K562 (cell line): ENCODE measurements around the gene WFDC12. TPM values are rescaled to one million over a fixed set of nuclear protein-coding genes. Genes with fewer than 3 reads are reported as not detected.

Source experiments
- ATAC-seq: fragments of 200-7000 bp; cut with Tn5 transposase; 3 replicates; pipeline ENCODE4 v1.9.1; 2020; ENCODE audit warnings: moderate library complexity
- BruUV-seq: library from RNA; stranded (reverse); fragments of 400-500 nt; replicated peaks from 2 replicates; lab custom pipeline; 2021; lab: Mats Ljungman, UMichigan
- CTCF ChIA-PET: fragments of 300-600 bp; formaldehyde crosslinking; extraction: SDS; loops from one replicate; lab custom pipeline; 2021; ENCODE audit warnings: low intra/inter-chr PET ratio; lab: Yijun Ruan, JAX
- POLR2A ChIA-PET: fragments of 300-600, 350-650 bp; sonication (Branson Sonifier 250); formaldehyde crosslinking; extraction: SDS; loops from one replicate; lab custom pipeline; 2021; ENCODE audit warnings: antibody characterized with exemption, inconsistent platforms; lab: Yijun Ruan, JAX
- DNase-seq, 4 experiments: peaks; one replicate each; pipeline versions ENCODE4 v3.0.0 to v3.0.0-alpha.2; 2011 to 2018; ENCODE audit warnings: low spot score in 3 of 4, mixed read lengths in 3 of 4; ENCODE audit errors: extremely low read depth in 1 of 4
- FAIRE-seq: peaks from 2 replicates; lab custom pipeline; 2011; peaks lifted over from hg19 to GRCh38; lab: Jason Lieb, UNC
- H2AFZ ChIP-seq: 2 replicates; pipeline ENCODE4 v1.6.0; 2011; ENCODE audit warnings: low read depth, low read length, control low read depth, inconsistent platforms
- H3K27ac ChIP-seq: fragments of 200-600 bp; 3 replicates; pipeline ENCODE4 v1.8.0; 2011; ENCODE audit warnings: low read depth, mild to moderate bottlenecking, control low read depth, inconsistent platforms, low read length, moderate library complexity, mixed read lengths; ENCODE audit errors: extremely low read depth
- H3K27me3 ChIP-seq, 2 experiments: fragments of 300-600 bp in 1 of 2; 2 replicates in 1 of 2; 3 replicates in 1 of 2; pipeline versions ENCODE4 v1.6.0 to v1.8.0; 2011; ENCODE audit warnings: inconsistent platforms in 2 of 2, low read length in 2 of 2, mild to moderate bottlenecking in 1 of 2, mixed read lengths in 1 of 2, moderate library complexity in 1 of 2; ENCODE audit not compliant: control insufficient read depth in 2 of 2, insufficient read depth in 2 of 2
- H3K36me3 ChIP-seq: fragments of 300-600 bp; 3 replicates; pipeline ENCODE4 v1.8.0; 2011; ENCODE audit warnings: mild to moderate bottlenecking, low read length, inconsistent platforms; ENCODE audit not compliant: control insufficient read depth, insufficient read depth
- H3K4me1 ChIP-seq, 2 experiments: fragments of 200-600 bp in 1 of 2; replicated peaks in 1 of 2; 2 replicates in 1 of 2; 3 replicates in 1 of 2; pipeline versions ENCODE4 v1.5.1 to v1.8.0; 2011; ENCODE audit warnings: inconsistent platforms in 2 of 2, low read length in 2 of 2, mild to moderate bottlenecking in 1 of 2, mixed read lengths in 1 of 2, moderate library complexity in 1 of 2; ENCODE audit not compliant: control insufficient read depth in 2 of 2, insufficient read depth in 2 of 2
- H3K4me2 ChIP-seq: 2 replicates; pipeline ENCODE4 v1.6.1; 2011; ENCODE audit warnings: low read length, control low read depth, inconsistent platforms, mixed read lengths; ENCODE audit not compliant: insufficient read depth
- H3K4me3 ChIP-seq: fragments of 200-600 bp; sonication (generic), shearing (Covaris generic); 2 replicates; pipeline ENCODE4 v1.5.1; 2016; ENCODE audit warnings: control low read depth, inconsistent platforms
- H3K79me2 ChIP-seq: fragments of 200-600 bp; 3 replicates; pipeline ENCODE4 v1.8.0; 2011; ENCODE audit warnings: low read length, inconsistent platforms; ENCODE audit not compliant: control insufficient read depth, insufficient read depth
- H3K9ac ChIP-seq, 2 experiments: 2 replicates each; pipeline versions ENCODE4 v1.6.0 to v1.6.1; 2011; ENCODE audit warnings: low read depth in 2 of 2, low read length in 2 of 2, control low read depth in 1 of 2, inconsistent platforms in 1 of 2, mild to moderate bottlenecking in 1 of 2, mixed read lengths in 1 of 2; ENCODE audit not compliant: insufficient read depth in 1 of 2
- H3K9me1 ChIP-seq: one replicate; pipeline ENCODE4 v1.6.0; 2011; ENCODE audit warnings: inconsistent platforms, mild to moderate bottlenecking, low read length, moderate library complexity; ENCODE audit not compliant: control insufficient read depth, insufficient read depth
- H3K9me3 ChIP-seq: replicated peaks from 2 replicates; pipeline ENCODE4 v1.5.1; 2011; ENCODE audit warnings: low read depth, low read length, inconsistent platforms; ENCODE audit not compliant: control insufficient read depth, insufficient read depth
- H4K20me1 ChIP-seq: replicated peaks from 2 replicates; pipeline ENCODE4 v1.6.1; 2011; ENCODE audit warnings: low read length, inconsistent platforms, mixed read lengths; ENCODE audit not compliant: control insufficient read depth, insufficient read depth
- ATF1 ChIP-seq, 2 experiments: fragments of 450-650 bp in 1 of 2; IDR thresholded peaks; 2 replicates each; pipeline ENCODE4 v1.6.1; 2016; ENCODE audit warnings: missing compliant biosample characterization in 1 of 2, missing genetic modification characterization in 1 of 2
- BHLHE40 ChIP-seq: IDR thresholded peaks from 2 replicates; pipeline ENCODE4 v1.6.1; 2011; ENCODE audit warnings: low read length, improper control_type of control experiment
- BRCA1 ChIP-seq, 2 experiments: fragments of 450-650 bp in 1 of 2; sonication (generic) in 1 of 2; formaldehyde crosslinking in 1 of 2; IDR thresholded peaks; 2 replicates each; pipeline versions ENCODE4 v1.5.0 to v1.6.1; 2017 to 2020; ENCODE audit warnings: mild to moderate bottlenecking in 1 of 2, missing genetic modification reagents in 1 of 2
- BRD9 ChIP-seq: fragments of 450-650 bp; IDR thresholded peaks from 2 replicates; pipeline ENCODE4 v1.6.1; 2018; ENCODE audit warnings: low read depth; ENCODE audit not compliant: partially characterized antibody
- EHMT2 ChIP-seq: fragments of 450-650 bp; IDR thresholded peaks from 2 replicates; pipeline ENCODE4 v1.6.1; 2018; ENCODE audit warnings: antibody characterized with exemption
- FOXA3 ChIP-seq, 2 experiments: fragments of 450-650 bp in 1 of 2; sonication (generic) in 1 of 2; formaldehyde crosslinking; IDR thresholded peaks in 1 of 2; conservative IDR thresholded peaks in 1 of 2; 2 replicates each; pipeline versions ENCODE4 v1.4.0 to v1.8.0; 2020 to 2022; ENCODE audit warnings: mild to moderate bottlenecking in 2 of 2, missing genetic modification reagents in 1 of 2
- HBP1 ChIP-seq: fragments of 450-650 bp; formaldehyde crosslinking; IDR thresholded peaks from 2 replicates; pipeline ENCODE4 v1.4.0; 2022; ENCODE audit warnings: missing genetic modification characterization
- KLF10 ChIP-seq: fragments of 250-450 bp; sonication (Bioruptor Pico); IDR thresholded peaks from 2 replicates; pipeline ENCODE4 v1.6.1; 2021; ENCODE audit warnings: matching md5 sums
- MCM2 ChIP-seq: fragments of 450-650 bp; IDR thresholded peaks from 2 replicates; pipeline ENCODE4 v1.6.1; 2017; ENCODE audit warnings: low read depth, mild to moderate bottlenecking
- MNT ChIP-seq, 2 experiments: fragments of 450-650 bp; conservative IDR thresholded peaks; 2 replicates each; pipeline ENCODE4 v1.6.1; 2017; ENCODE audit warnings: mild to moderate bottlenecking in 2 of 2, moderate library complexity in 2 of 2
- MTA2 ChIP-seq: fragments of 450-650 bp; IDR thresholded peaks from 2 replicates; pipeline ENCODE4 v1.6.1; 2016; ENCODE audit warnings: low read depth
- SUPT5H ChIP-seq: fragments of 450-650 bp; IDR thresholded peaks from 2 replicates; pipeline ENCODE4 v1.6.1; 2016
- TAF7 ChIP-seq: fragments of 450-650 bp; IDR thresholded peaks from 2 replicates; pipeline ENCODE4 v1.6.1; 2016; ENCODE audit warnings: missing genetic modification characterization, missing compliant biosample characterization
- XRCC4 ChIP-seq: IDR thresholded peaks from one replicate; pipeline ENCODE4 v1.6.1; 2011; ENCODE audit not compliant: insufficient read depth, insufficient read length; ENCODE audit errors: extremely low read depth
- WGBS: fragments of 100-300 bp; shearing (Covaris generic); methylation state at CpG from one replicate; pipeline ENCODE4 v1.1.6; 2016; ENCODE audit warnings: low coverage, mixed read lengths; ENCODE audit not compliant: insufficient coverage; ENCODE audit errors: missing lambda C conversion rate; 5-methylcytosine and 5-hydroxymethylcytosine counted together
- in situ Hi-C: fragments of 300-500 bp; cut with MboI; formaldehyde crosslinking; loops from 4 replicates; pipeline ENCODE4 v1.15.0; 2018; ENCODE audit warnings: inconsistent platforms, mixed read lengths
- intact Hi-C: fragments of 100-400 bp; cut with micrococcal nuclease; formaldehyde crosslinking; loops from 2 replicates; pipeline ENCODE4 v1.14.2; 2022
- polyA plus RNA-seq, 8 experiments: library from polyadenylated mRNA; depleted of rRNA in 4 of 8; stranded (reverse) in 5 of 8; unstranded in 3 of 8; fragments of >200 nt; fragmentation: Nextera tagmentation in 2 of 8; fragmentation: Illumina TruSeq in 1 of 8; extraction: Ambion mirVana in 2 of 8; extraction: Trizol in 1 of 8; gene quantifications; 2 replicates each; pipeline versions ENCODE4 v1.2.1 to v1.2.3, GENCODE V29; 2011 to 2014; ENCODE audit warnings: inconsistent platforms in 1 of 8, missing spikeins in 1 of 8
- total RNA-seq, 7 experiments: library from RNA; depleted of rRNA in 6 of 7; stranded (reverse); fragments of >200 nt in 6 of 7; fragmentation: Illumina TruSeq in 2 of 7; extraction: Trizol in 2 of 7; gene quantifications; 2 replicates each; pipeline versions ENCODE4 v1.2.1 to v1.2.3, GENCODE V29; 2011 to 2021; ENCODE audit warnings: low replicate concordance in 1 of 7
- TF ChIP-seq, protein P1 (sequence below): fragments of 450-650 bp; IDR thresholded peaks from 2 replicates; pipeline ENCODE4 v1.6.1; 2016
- TF ChIP-seq, protein P2 (sequence below): sonication (generic); formaldehyde crosslinking; IDR thresholded peaks from 2 replicates; pipeline ENCODE4 v1.8.0; 2022; ENCODE audit warnings: mild to moderate bottlenecking, missing genetic modification reagents
- TF ChIP-seq, protein P3 (sequence below): sonication (generic); formaldehyde crosslinking; IDR thresholded peaks from 2 replicates; pipeline ENCODE4 v1.8.1; 2023; ENCODE audit warnings: mild to moderate bottlenecking, missing genetic modification reagents

WFDC12 gene
- total and polyA plus RNA-seq, 9 of the 15 experiments (the other 6 are each of a cell fraction or from before 2014, with no cell fraction given) = not detected

- H3K79me2 ChIP-seq = no peaks in the 10 kb centered on the region
- no peaks in the 10 kb centered on the region for H3K36me3 ChIP-seq
- H3K9me1 ChIP-seq = no peaks in the 10 kb centered on the region
- DNase-seq = no peak
- H3K4me2 ChIP-seq = no peak overlapping the region
- ATAC-seq = no peak
- BruUV-seq = no TSS peak
- no peak overlapping the region for H3K27ac ChIP-seq
- peaks cover 0 to 7% of the 10 kb centered on the region in 2 experiments; a peak in 1 of 5 replicates for H3K4me1 ChIP-seq
- H4K20me1 ChIP-seq = no peaks in the 10 kb centered on the region
- no peak overlapping the region for H2AFZ ChIP-seq
- intact Hi-C loops = no loop called here
- no peaks in the 10 kb centered on the region for H3K9me3 ChIP-seq
- POLR2A ChIA-PET = interaction anchor here (0.6 to 1.0 kb wide), 3 partner anchors 8 to 305 kb away, joined by 3 to 6 read pairs (median 3); no protein-coding TSS in a partner anchor
- H3K9ac ChIP-seq = no peak overlapping the region
- H3K27me3 ChIP-seq = peaks cover 29 to 37% of the 10 kb centered on the region in 2 experiments
- H3K4me3 ChIP-seq = no peak overlapping the region
- CTCF ChIA-PET = no interaction called here
- WGBS = 6% methylated on average over 5 of the region's 5 CpGs
- FAIRE-seq = no peak
- TF ChIP-seq KLF10 (CRISPR knock-in tag) (no peak), ATF1 (CRISPR knock-in tag; IDR thresholded peaks at IDR 0.05) (no peak), ATF1 (tag; IDR thresholded peaks at IDR 0.05) (no peak), BRD9 (no peak), XRCC4 (no peak), HBP1 (CRISPR knock-in tag) (no peak), BRCA1 (IDR thresholded peaks at IDR 0.05) (no peak), BRCA1 (CRISPR knock-in tag; IDR thresholded peaks at IDR 0.05) (no peak), MNT (conservative IDR thresholded peaks at IDR 0.05) (no peak), TAF7 (tag) (no peak), FOXA3 (CRISPR knock-in tag; conservative IDR thresholded peaks at IDR 0.05 in 1 of 2, IDR thresholded peaks at IDR 0.05 in 1 of 2) (no peak), BHLHE40 (no peak), MCM2 (no peak), SUPT5H (no peak), MTA2 (no peak), EHMT2 (no peak)
- TF ChIP-seq, protein P1, sequence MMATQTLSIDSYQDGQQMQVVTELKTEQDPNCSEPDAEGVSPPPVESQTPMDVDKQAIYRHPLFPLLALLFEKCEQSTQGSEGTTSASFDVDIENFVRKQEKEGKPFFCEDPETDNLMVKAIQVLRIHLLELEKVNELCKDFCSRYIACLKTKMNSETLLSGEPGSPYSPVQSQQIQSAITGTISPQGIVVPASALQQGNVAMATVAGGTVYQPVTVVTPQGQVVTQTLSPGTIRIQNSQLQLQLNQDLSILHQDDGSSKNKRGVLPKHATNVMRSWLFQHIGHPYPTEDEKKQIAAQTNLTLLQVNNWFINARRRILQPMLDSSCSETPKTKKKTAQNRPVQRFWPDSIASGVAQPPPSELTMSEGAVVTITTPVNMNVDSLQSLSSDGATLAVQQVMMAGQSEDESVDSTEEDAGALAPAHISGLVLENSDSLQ = no peak
- TF ChIP-seq, protein P2, sequence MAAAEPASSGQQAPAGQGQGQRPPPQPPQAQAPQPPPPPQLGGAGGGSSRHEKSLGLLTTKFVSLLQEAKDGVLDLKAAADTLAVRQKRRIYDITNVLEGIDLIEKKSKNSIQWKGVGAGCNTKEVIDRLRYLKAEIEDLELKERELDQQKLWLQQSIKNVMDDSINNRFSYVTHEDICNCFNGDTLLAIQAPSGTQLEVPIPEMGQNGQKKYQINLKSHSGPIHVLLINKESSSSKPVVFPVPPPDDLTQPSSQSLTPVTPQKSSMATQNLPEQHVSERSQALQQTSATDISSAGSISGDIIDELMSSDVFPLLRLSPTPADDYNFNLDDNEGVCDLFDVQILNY = no peak
- TF ChIP-seq, protein P3, sequence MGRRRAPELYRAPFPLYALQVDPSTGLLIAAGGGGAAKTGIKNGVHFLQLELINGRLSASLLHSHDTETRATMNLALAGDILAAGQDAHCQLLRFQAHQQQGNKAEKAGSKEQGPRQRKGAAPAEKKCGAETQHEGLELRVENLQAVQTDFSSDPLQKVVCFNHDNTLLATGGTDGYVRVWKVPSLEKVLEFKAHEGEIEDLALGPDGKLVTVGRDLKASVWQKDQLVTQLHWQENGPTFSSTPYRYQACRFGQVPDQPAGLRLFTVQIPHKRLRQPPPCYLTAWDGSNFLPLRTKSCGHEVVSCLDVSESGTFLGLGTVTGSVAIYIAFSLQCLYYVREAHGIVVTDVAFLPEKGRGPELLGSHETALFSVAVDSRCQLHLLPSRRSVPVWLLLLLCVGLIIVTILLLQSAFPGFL (CRISPR knock-in tag) = no peak
- TF ChIP-seq, all 486 proteins: peak for 0
- in situ Hi-C loops = no loop called here
Measured at GRCh38 chr20:45104786-45105185, 19.5 kb downstream of the WFDC12 start.
